HCT116 (cell line): ENCODE data around the gene ANO3.

Experiments
- EZH2 ChIP-seq: fragments of 200-600 bp; sonication (generic); IDR thresholded peaks from 2 replicates; pipeline ENCODE4 v1.6.1; 2017; ENCODE audit warnings: antibody characterized with exemption, mixed run types
- SIN3A ChIP-seq: IDR thresholded peaks from 2 replicates; pipeline ENCODE4 v1.6.1; 2012; ENCODE audit warnings: low read depth
- TCF7L2 ChIP-seq: IDR thresholded peaks from 2 replicates; pipeline ENCODE4 v1.7.0; 2011; ENCODE audit warnings: borderline replicate concordance, inconsistent platforms; ENCODE audit not compliant: insufficient read depth, insufficient read length; ENCODE audit errors: extremely low read depth
- TF ChIP-seq, protein P1 (sequence below): IDR thresholded peaks from 2 replicates; pipeline ENCODE4 v1.6.1; 2012
- TF ChIP-seq, protein P2 (sequence below): IDR thresholded peaks from 2 replicates; pipeline ENCODE4 v1.6.1; 2012; ENCODE audit warnings: low read depth
- TF ChIP-seq, protein P3 (sequence below), 3 experiments: fragments of 200-600 bp in 1 of 3; sonication (generic) in 1 of 3; IDR thresholded peaks in 2 of 3; conservative IDR thresholded peaks in 1 of 3; 2 replicates each; pipeline ENCODE4 v1.5.1; 2012 to 2017; ENCODE audit warnings: low read depth in 2 of 3, low read length in 2 of 3, antibody characterized with exemption in 1 of 3, borderline replicate concordance in 1 of 3, control low read depth in 1 of 3, mild to moderate bottlenecking in 1 of 3, mixed read lengths in 1 of 3, mixed run types in 1 of 3, moderate library complexity in 1 of 3; ENCODE audit not compliant: insufficient read depth in 1 of 3
- TF ChIP-seq, protein P4 (sequence below): IDR thresholded peaks from 2 replicates; pipeline ENCODE4 v1.6.1; 2011; ENCODE audit warnings: mild to moderate bottlenecking, low read length, moderate library complexity; ENCODE audit not compliant: insufficient replicate concordance; ENCODE audit errors: extremely low read depth

DNA sequence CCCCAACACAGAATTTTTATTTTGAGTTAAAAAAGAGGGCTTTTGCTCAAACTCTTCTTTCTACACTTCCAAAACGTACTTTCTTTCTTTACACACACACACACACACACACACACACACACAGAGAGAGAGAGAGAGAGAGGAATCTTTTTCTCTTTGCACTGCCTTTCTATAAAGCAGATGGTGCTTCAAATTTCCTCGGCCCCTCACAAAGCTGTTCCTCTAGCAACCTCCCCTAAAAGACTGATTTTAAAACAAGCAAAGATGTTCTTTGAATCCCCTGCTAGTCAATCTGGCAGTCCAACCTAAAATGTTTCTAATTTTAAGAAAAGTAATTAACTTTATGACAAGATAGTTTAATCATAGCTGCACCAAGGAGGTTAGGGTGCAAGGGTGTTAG is 2.7 kb upstream of the ANO3 start:
- TF ChIP-seq, protein P1, sequence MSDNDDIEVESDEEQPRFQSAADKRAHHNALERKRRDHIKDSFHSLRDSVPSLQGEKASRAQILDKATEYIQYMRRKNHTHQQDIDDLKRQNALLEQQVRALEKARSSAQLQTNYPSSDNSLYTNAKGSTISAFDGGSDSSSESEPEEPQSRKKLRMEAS, result no peak
- TF ChIP-seq SIN3A (no peak), TCF7L2 (no peak), EZH2 (no peak)
- TF ChIP-seq, protein P2, sequence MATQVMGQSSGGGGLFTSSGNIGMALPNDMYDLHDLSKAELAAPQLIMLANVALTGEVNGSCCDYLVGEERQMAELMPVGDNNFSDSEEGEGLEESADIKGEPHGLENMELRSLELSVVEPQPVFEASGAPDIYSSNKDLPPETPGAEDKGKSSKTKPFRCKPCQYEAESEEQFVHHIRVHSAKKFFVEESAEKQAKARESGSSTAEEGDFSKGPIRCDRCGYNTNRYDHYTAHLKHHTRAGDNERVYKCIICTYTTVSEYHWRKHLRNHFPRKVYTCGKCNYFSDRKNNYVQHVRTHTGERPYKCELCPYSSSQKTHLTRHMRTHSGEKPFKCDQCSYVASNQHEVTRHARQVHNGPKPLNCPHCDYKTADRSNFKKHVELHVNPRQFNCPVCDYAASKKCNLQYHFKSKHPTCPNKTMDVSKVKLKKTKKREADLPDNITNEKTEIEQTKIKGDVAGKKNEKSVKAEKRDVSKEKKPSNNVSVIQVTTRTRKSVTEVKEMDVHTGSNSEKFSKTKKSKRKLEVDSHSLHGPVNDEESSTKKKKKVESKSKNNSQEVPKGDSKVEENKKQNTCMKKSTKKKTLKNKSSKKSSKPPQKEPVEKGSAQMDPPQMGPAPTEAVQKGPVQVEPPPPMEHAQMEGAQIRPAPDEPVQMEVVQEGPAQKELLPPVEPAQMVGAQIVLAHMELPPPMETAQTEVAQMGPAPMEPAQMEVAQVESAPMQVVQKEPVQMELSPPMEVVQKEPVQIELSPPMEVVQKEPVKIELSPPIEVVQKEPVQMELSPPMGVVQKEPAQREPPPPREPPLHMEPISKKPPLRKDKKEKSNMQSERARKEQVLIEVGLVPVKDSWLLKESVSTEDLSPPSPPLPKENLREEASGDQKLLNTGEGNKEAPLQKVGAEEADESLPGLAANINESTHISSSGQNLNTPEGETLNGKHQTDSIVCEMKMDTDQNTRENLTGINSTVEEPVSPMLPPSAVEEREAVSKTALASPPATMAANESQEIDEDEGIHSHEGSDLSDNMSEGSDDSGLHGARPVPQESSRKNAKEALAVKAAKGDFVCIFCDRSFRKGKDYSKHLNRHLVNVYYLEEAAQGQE, result no peak
- TF ChIP-seq, protein P3, sequence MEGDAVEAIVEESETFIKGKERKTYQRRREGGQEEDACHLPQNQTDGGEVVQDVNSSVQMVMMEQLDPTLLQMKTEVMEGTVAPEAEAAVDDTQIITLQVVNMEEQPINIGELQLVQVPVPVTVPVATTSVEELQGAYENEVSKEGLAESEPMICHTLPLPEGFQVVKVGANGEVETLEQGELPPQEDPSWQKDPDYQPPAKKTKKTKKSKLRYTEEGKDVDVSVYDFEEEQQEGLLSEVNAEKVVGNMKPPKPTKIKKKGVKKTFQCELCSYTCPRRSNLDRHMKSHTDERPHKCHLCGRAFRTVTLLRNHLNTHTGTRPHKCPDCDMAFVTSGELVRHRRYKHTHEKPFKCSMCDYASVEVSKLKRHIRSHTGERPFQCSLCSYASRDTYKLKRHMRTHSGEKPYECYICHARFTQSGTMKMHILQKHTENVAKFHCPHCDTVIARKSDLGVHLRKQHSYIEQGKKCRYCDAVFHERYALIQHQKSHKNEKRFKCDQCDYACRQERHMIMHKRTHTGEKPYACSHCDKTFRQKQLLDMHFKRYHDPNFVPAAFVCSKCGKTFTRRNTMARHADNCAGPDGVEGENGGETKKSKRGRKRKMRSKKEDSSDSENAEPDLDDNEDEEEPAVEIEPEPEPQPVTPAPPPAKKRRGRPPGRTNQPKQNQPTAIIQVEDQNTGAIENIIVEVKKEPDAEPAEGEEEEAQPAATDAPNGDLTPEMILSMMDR (IDR thresholded peaks at IDR 0.05 in 2 of 3, conservative IDR thresholded peaks at IDR 0.05 in 1 of 3; ENCODE audit: borderline replicate concordance in 1 of 3, insufficient read depth in 1 of 3, low read depth in 2 of 3, low read length in 2 of 3), result no peak
- TF ChIP-seq, protein P4, sequence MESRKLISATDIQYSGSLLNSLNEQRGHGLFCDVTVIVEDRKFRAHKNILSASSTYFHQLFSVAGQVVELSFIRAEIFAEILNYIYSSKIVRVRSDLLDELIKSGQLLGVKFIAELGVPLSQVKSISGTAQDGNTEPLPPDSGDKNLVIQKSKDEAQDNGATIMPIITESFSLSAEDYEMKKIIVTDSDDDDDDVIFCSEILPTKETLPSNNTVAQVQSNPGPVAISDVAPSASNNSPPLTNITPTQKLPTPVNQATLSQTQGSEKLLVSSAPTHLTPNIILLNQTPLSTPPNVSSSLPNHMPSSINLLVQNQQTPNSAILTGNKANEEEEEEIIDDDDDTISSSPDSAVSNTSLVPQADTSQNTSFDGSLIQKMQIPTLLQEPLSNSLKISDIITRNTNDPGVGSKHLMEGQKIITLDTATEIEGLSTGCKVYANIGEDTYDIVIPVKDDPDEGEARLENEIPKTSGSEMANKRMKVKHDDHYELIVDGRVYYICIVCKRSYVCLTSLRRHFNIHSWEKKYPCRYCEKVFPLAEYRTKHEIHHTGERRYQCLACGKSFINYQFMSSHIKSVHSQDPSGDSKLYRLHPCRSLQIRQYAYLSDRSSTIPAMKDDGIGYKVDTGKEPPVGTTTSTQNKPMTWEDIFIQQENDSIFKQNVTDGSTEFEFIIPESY, result no peak
